Inflammatory macrophage (primary cell): Measurements from ENCODE around the gene LRP1B.
"Not testable (repeated sequence)": the region's sequence is repeated elsewhere in the genome, so short reads cannot be mapped to it uniquely, and the experiment has no call there.

Source experiments
- DNase-seq, 2 donors: peaks; one replicate each; pipeline ENCODE4 v3.0.0-alpha.2; 2020 to 2022

Gene LRP1B

GRCh38 chr2:141264848-141265247 lies 866.0 kb downstream of the LRP1B start:
- no peak for DNase-seq

- DNase-seq, result no peak
These were observed 869.9 kb downstream of the LRP1B start for GRCh38 chr2:141260911-141261310.

DNA sequence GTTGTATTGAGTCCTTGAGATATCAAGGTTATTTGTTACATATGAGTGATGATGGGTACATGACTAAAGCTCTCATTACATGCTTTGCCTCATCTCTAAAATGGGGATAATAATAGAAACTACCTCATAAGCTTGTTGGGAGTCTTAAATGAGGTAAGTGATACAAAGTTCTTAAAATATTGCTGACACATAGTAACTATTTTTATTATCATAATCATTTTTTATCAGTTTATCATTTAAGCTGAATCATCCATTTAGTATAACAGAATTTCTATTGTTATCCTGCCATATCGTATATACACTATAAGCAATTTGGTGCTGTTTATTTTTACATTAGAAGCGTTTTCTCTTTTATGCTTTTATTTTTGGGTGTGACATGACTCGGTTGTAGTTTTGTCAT lies 871.1 kb downstream of the LRP1B start:
- DNase-seq, result no peak

DNA sequence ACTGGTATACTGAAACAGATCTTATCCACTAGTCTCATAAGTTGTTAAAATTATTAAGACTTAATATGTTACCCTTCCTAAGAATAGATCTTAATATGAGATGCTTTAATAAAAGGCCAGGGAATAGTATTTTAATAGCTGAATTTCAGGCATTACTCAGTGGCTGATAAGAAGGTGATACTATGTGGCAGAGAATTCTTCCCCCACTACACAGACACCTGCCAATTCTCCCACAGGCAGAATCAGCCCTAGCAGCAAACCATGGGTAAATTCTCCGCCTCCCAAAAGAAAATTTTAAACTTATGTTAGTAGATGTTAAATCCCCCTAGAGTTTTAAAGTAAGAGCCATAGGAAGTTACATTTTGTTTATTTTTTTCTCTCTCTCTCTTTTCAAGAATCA lies 888.8 kb downstream of the LRP1B start:
- DNase-seq, result no peak

GRCh38 chr2:141226560-141226959 lies 904.3 kb downstream of the LRP1B start:
- no peak for DNase-seq

DNA sequence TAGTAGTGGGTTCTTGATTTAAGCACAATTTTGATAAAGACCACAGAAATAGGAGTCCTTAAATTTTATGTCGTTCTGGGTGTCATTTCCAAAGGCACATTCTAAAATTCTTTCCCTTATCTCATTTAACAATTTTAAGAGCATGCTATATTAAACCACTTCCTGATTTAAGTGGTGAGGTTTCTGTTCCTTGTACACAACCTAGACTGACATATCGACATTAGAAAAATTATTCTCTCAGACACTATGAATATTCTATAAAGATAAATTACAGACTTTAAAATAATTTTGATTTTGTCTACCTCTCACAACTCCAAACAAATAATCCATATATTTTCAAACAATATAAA lies 923.8 kb downstream of the LRP1B start:
- no peak for DNase-seq

DNA sequence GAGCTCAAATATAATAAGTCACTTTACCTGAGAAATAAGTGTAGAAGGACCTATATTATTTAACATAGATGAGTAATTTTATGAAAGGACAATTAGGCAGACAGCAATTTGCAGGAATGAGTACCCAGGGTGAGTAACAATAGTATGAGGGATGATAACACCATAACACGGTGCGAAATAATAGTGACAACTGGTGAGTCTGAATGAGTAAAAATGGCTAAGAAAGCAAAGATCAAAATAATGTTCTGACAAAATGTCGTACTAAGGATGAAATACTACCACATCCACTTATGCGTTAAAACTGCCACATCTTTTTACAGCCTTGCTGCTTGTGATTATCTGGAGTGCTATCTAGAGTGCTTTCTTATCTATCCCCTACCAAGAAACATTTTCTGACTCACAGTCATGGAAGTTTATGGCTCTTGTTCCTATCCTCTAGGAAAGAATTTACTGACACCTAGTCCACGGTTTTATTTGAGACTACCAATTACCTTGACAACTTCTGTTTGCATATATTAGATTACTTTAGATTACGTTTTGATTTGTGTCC lies 929.7 kb downstream of the LRP1B start:
- no peak for DNase-seq

DNA sequence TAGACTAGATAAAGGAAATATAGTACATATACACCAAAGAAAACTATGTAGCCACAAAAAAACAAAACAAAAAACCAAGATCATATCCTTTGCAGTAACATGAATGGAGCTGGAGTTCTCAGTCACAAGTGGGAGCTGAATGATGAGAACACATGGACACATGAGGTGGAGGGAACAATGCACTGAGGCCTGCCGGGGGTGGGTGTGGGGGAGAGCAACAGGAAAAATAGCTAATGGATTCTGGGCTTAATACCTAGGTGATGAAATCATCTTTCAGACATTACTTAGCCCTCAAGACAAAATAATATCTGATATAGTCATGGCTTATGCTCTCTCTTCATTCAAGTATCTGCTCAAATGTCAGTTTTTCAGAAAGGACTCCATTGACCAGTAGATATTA lies 930.6 kb downstream of the LRP1B start:
- no peak for DNase-seq

GRCh38 chr2:141199711-141200110 lies 931.1 kb downstream of the LRP1B start:
- DNase-seq, result no peak

DNA sequence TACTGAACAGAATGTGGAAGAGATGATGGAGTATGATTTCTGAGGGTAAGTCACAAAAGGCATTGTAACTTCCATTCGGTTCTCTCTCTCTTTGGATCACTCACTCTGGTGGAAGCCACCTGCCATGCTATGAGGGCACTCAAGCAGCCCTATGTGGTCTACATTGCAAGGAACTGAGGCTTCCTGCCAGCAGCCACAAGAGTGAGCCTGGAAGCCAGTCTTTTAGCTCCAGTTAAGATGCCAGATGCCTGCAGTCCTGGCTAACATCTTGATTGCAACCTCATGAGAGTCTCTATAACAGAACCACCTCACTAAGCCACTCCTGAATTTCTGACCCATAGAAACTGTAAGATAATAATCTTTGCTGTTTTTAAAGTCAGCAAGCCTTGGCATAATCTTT lies 935.7 kb downstream of the LRP1B start:
- no peak for DNase-seq

GRCh38 chr2:141187075-141187439 lies 943.8 kb downstream of the LRP1B start:
- DNase-seq, result no peak

GRCh38 chr2:141186413-141187074 lies 944.3 kb downstream of the LRP1B start:
- DNase-seq, result no peak

- no peak for DNase-seq
These were observed 948.6 kb downstream of the LRP1B start for GRCh38 chr2:141182246-141182645.

- DNase-seq, result not testable (repeated sequence)
These were observed 961.7 kb downstream of the LRP1B start for GRCh38 chr2:141169117-141169516.

- no peak for DNase-seq
These were observed 968.5 kb downstream of the LRP1B start for GRCh38 chr2:141162314-141162713.

DNA sequence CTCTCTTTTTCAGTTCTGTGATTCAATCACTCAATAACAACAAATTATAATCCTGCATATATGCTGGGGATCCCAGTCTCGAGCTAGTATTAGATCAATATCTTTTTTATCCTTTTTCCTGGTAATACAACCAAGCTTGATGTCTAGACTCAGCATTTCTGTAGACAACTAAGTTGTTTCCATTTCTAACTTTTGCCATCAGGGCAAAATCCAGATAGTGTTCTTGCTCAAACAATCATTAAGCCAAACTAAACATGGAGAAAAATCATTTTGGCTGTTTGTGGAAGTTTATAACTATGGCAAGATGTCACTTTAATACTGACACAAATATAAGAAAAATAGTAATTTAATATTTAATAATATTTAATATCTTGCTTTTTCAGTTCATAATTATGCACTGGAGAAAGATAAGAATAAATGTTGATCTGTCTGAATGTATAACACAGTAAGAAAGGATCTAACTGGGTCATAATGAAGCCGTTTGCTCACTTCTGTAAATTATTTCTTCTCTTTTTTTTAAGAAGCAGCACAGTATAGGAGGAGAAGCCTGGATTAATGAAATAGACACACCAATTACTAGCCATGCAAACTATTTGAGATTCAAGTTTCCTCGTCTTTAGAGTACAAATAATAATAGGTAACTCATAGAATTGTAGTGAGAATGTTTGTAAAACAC lies 979.1 kb downstream of the LRP1B start:
- no peak for DNase-seq

DNA sequence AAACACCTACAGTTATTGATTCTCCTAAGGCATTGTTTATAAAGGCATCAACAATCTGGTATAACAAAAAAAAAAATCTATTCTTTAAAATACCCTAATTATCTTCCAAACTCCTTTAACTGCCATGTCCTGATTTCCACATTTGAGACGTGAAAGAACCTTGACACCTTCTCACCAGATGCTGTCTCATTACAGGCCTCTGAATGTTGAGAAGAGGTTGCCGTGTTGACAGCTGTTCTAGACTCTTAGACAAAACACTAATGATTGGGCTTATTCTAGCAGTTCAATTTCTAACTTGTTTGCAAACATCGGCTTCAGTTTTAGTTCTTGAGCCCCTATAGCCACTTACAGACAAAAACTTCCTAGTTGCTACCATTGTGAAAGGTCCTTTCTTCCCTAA lies 988.8 kb downstream of the LRP1B start:
- no peak for DNase-seq

DNA sequence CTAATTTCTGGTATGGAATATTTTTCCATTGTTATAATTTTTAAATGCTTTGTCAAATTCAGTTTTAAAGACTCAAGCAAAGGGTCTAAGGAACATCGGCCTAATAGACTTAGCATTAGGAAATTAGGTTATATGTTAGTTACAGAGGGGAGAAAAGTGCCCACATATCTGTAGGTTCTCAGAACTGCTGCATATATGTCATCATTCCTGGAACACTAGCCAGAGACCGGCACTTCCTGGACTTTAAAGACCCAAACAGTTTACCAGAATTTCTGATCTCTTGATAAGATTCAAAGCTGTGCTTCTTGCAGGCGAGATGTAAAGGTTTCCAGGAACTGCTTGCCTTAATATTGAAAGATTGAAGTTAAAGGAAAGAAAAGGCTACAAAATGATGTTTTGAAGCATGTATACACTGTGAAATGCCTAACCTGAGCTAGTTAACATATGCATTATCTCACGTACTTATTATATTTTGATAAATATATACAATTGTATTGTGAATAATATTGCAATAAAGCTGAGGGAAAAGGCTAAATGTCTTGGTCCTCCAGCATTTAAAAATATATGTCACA lies 993.6 kb downstream of the LRP1B start:
- no peak for DNase-seq

GRCh38 chr2:141133883-141134282 lies 996.9 kb downstream of the LRP1B start:
- DNase-seq, result no peak

DNA sequence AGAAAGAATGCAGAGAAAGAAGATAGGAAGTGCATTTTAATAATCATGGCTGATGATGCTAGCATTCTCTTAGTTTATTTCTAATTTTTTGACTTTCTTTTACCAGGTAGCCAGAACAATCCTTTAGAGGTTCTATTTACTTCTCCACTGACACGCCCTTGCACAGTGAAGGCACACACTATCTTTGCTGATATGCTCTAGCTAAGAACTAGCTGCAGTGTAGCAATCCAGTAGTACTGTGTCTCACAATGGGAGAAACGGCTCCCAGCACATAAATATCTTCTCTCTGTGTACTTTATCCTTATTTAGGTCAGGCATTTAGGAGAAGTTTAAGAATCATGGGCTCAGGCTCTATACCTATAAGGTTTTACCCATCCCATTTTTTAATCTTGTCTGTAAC lies 1005.4 kb downstream of the LRP1B start:
- DNase-seq, result no peak

- no peak for DNase-seq
These were observed 1012.0 kb downstream of the LRP1B start for GRCh38 chr2:141118836-141119235.

DNA sequence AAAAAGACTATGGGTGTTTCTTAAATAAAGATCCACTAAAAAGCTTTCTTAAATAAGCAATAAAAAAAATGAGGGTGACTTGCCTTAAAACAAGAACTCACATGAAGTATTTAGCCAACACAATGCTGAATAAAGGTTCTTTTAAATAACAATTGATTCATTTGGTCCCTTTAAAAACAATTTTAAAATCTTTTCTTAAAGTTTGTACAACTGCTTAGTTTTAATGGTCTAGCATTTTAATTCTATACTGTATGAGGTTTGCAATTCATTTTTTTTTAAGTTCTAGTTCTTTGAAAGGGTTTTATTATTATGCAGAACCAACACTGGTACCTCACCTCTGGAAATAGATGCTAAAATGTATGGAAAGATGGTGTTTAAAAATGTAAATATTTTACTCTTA lies 1017.5 kb downstream of the LRP1B start:
- no peak for DNase-seq

- no peak for DNase-seq
These were observed 1021.2 kb downstream of the LRP1B start for GRCh38 chr2:141109633-141110032.

GRCh38 chr2:141105763-141106162 lies 1025.1 kb downstream of the LRP1B start:
- DNase-seq, result no peak
